ENCODE results near the gene TCF25. TPM values are rescaled to one million over a fixed set of nuclear protein-coding genes. Genes with fewer than 3 reads are reported as not detected.
"Not testable (repeated sequence)": the region's sequence is repeated elsewhere in the genome, so short reads cannot be mapped to it uniquely, and the experiment has no call there.

TCF25 gene
- total and polyA plus RNA-seq, 5 donors from 2014 or later, result 75.2 to 431 (median 78.5) TPM

DNA sequence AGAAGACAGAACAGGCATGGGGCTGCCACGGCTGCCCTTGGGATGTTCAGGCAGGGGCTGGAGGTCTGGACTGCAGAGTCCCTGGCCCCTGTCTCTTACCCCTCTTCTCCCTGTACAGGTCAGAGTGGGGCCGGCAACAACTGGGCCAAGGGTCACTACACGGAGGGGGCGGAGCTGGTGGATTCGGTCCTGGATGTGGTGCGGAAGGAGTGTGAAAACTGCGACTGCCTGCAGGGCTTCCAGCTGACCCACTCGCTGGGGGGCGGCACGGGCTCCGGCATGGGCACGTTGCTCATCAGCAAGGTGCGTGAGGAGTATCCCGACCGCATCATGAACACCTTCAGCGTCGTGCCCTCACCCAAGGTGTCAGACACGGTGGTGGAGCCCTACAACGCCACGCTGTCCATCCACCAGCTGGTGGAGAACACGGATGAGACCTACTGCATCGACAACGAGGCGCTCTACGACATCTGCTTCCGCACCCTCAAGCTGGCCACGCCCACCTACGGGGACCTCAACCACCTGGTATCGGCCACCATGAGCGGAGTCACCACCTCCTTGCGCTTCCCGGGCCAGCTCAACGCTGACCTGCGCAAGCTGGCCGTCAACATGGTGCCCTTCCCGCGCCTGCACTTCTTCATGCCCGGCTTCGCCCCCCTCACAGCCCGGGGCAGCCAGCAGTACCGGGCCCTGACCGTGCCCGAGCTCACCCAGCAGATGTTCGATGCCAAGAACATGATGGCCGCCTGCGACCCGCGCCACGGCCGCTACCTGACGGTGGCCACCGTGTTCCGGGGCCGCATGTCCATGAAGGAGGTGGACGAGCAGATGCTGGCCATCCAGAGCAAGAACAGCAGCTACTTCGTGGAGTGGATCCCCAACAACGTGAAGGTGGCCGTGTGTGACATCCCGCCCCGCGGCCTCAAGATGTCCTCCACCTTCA lies 61.5 kb downstream of the TCF25 start:
- Mint-ChIP-seq H3K9me3 (peaks cover 0 to 2% (median 0%) of the 10 kb centered on the region in 7 donors), H3K27me3 (peaks cover 20% of the 10 kb centered on the region), H3K4me1 (peaks cover 0 to 4% (median 0%) of the 10 kb centered on the region in 4 donors), H3K27ac (no peak overlapping the region), H3K36me3 (no peaks in the 10 kb centered on the region), H3K4me3 (no peak overlapping the region)
- Histone ChIP-seq H3K36me3 (ENCODE audit: control insufficient read depth, insufficient read depth, low read length) (no peaks in the 10 kb centered on the region), H3K27me3 (ENCODE audit: control insufficient read depth, insufficient read depth, low read length) (peaks cover 2% of the 10 kb centered on the region), H3K27ac (ENCODE audit: insufficient read depth, low read length, poor library complexity, severe bottlenecking) (no peak overlapping the region), H3K4me3 (ENCODE audit: low read depth, low read length) (no peak overlapping the region), H3K4me1 (ENCODE audit: control insufficient read depth, insufficient read depth, low read length, poor library complexity, severe bottlenecking) (no peaks in the 10 kb centered on the region), H3K9me3 (ENCODE audit: control insufficient read depth in 2 of 2, low read length in 2 of 2) (no peaks in the 10 kb centered on the region)
- no peak for ATAC-seq (ENCODE audit: low read depth in 2 of 2)
- DNase-seq, result no peak

GRCh38 chr16:89935620-89936019 lies 62.2 kb downstream of the TCF25 start:
- ATAC-seq (ENCODE audit: low read depth in 2 of 2); H3K9me3 Mint-ChIP-seq; H3K27me3 ChIP-seq (ENCODE audit: control insufficient read depth, insufficient read depth, low read length): not testable (repeated sequence)

DNA sequence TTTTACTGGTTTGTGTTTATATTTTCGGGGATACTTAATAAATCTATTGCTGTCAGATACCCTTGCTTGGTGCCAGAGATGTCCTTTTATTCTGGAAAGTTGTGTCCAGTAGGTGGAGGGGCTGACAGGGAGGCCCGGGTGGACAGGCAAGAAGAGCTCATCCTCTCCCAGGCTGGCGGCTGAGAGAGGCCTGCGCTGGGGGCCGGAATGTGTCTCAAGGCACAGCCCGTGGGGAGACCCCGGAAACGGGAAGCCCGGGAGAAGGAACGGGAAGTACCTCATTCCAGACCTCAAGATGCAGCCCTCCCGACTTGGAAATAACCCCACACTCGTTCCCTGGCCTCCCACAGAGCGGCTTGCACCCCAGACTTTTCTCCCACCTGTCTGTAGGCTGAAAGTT lies 62.6 kb downstream of the TCF25 start:
- no peak overlapping the region for H3K4me3 ChIP-seq (ENCODE audit: low read depth, low read length)
- Mint-ChIP-seq H3K27ac (no peak overlapping the region), H3K4me1 (peaks cover 0 to 4% (median 0%) of the 10 kb centered on the region in 4 donors), H3K36me3 (no peaks in the 10 kb centered on the region), H3K4me3 (no peak overlapping the region), H3K9me3 (no peaks in the 10 kb centered on the region), H3K27me3 (peaks cover 12% of the 10 kb centered on the region)
- no peaks in the 10 kb centered on the region for H3K9me3 ChIP-seq (ENCODE audit: control insufficient read depth in 2 of 2, low read length in 2 of 2)
- H3K27me3 ChIP-seq (ENCODE audit: control insufficient read depth, insufficient read depth, low read length), result peaks cover 2% of the 10 kb centered on the region
- ATAC-seq (ENCODE audit: low read depth in 2 of 2) (no peak), DNase-seq (no peak)
- H3K36me3 ChIP-seq (ENCODE audit: control insufficient read depth, insufficient read depth, low read length), result no peaks in the 10 kb centered on the region
- H3K4me1 ChIP-seq (ENCODE audit: control insufficient read depth, insufficient read depth, low read length, poor library complexity, severe bottlenecking), result no peaks in the 10 kb centered on the region
- no peak overlapping the region for H3K27ac ChIP-seq (ENCODE audit: insufficient read depth, low read length, poor library complexity, severe bottlenecking)

More at GRCh38 chr16:89935620-89936019, 62.2 kb downstream of the TCF25 start:
- H3K4me1 Mint-ChIP-seq; H3K9me3 ChIP-seq (ENCODE audit: control insufficient read depth in 2 of 2, low read length in 2 of 2); H3K36me3 Mint-ChIP-seq; H3K4me1 ChIP-seq (ENCODE audit: control insufficient read depth, insufficient read depth, low read length, poor library complexity, severe bottlenecking); H3K36me3 ChIP-seq (ENCODE audit: control insufficient read depth, insufficient read depth, low read length); H3K27ac ChIP-seq (ENCODE audit: insufficient read depth, low read length, poor library complexity, severe bottlenecking); DNase-seq; H3K4me3 ChIP-seq (ENCODE audit: low read depth, low read length); H3K27ac Mint-ChIP-seq; H3K4me3 Mint-ChIP-seq: not testable (repeated sequence)
- H3K27me3 Mint-ChIP-seq, result peaks cover 15% of the 10 kb centered on the region

DNA sequence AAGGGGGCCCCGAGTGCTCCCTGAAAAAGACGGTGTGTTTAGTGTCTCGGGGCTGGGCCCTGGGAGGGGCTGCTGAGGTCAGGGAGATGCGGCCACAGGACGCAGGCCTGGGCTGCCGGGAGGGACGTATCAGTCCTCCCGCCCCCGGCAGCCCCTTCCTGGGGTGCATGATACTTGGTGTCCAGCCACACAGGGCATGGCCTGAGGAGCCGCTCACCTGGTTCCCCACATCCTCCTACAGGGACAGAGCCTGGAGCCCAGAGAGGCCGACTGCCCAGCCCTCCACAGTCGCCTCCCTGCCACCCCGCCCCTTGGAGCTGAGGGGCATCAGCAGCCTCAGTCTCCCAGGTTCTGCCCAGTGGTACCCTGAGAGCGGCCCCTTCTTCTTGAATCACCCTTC lies 63.1 kb downstream of the TCF25 start:
- H3K9me3 Mint-ChIP-seq, result no peaks in the 10 kb centered on the region
- no peak overlapping the region for H3K4me3 Mint-ChIP-seq

DNA sequence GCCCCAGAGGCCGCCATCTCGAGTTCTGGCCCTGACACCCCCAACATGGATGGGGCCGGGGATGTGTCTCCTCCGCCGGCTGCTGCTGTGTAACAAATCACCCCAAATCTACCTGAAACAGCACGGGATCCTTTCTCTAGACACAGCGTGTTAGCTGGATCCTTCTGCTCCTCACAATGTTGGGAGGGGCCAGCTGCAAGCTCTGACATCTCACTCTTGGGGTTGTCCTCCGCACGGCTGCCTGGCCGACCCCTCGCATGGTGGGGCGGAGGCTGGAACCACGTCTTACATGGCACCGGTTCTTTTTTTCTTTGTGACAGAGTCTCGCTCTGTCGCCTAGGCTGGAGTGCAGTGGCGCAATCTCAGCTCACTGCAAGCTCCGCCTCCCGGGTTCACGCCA lies 63.6 kb downstream of the TCF25 start:
- Mint-ChIP-seq H3K27me3 (peaks cover 9% of the 10 kb centered on the region), H3K4me3 (no peak overlapping the region), H3K4me1 (peaks cover 0 to 4% (median 0%) of the 10 kb centered on the region in 4 donors), H3K9me3 (no peaks in the 10 kb centered on the region), H3K27ac (no peak overlapping the region), H3K36me3 (no peaks in the 10 kb centered on the region)
- H3K4me3 ChIP-seq (ENCODE audit: low read depth, low read length), result no peak overlapping the region
- ATAC-seq (ENCODE audit: low read depth in 2 of 2) (no peak), DNase-seq (no peak)
- no peak overlapping the region for H3K27ac ChIP-seq (ENCODE audit: insufficient read depth, low read length, poor library complexity, severe bottlenecking)
- no peaks in the 10 kb centered on the region for H3K4me1 ChIP-seq (ENCODE audit: control insufficient read depth, insufficient read depth, low read length, poor library complexity, severe bottlenecking)
- H3K36me3 ChIP-seq (ENCODE audit: control insufficient read depth, insufficient read depth, low read length), result no peaks in the 10 kb centered on the region
- H3K9me3 ChIP-seq (ENCODE audit: control insufficient read depth in 2 of 2, low read length in 2 of 2), result no peaks in the 10 kb centered on the region
- H3K27me3 ChIP-seq (ENCODE audit: control insufficient read depth, insufficient read depth, low read length), result no peaks in the 10 kb centered on the region

More for the DNA sequence above, 63.1 kb downstream of the TCF25 start:
- no peaks in the 10 kb centered on the region for H3K36me3 ChIP-seq (ENCODE audit: control insufficient read depth, insufficient read depth, low read length)
- no peaks in the 10 kb centered on the region for H3K27me3 ChIP-seq (ENCODE audit: control insufficient read depth, insufficient read depth, low read length)
- H3K4me1 Mint-ChIP-seq, result peaks cover 0 to 4% (median 0%) of the 10 kb centered on the region in 4 donors
- H3K9me3 ChIP-seq (ENCODE audit: control insufficient read depth in 2 of 2, low read length in 2 of 2), result no peaks in the 10 kb centered on the region
- no peaks in the 10 kb centered on the region for H3K4me1 ChIP-seq (ENCODE audit: control insufficient read depth, insufficient read depth, low read length, poor library complexity, severe bottlenecking)
- ATAC-seq (ENCODE audit: low read depth in 2 of 2) (no peak), DNase-seq (no peak)
- no peak overlapping the region for H3K4me3 ChIP-seq (ENCODE audit: low read depth, low read length)
- no peaks in the 10 kb centered on the region for H3K36me3 Mint-ChIP-seq
- peaks cover 9% of the 10 kb centered on the region for H3K27me3 Mint-ChIP-seq
- no peak overlapping the region for H3K27ac ChIP-seq (ENCODE audit: insufficient read depth, low read length, poor library complexity, severe bottlenecking)
- H3K27ac Mint-ChIP-seq, result no peak overlapping the region

- no peak overlapping the region for H3K4me3 Mint-ChIP-seq
- no peak overlapping the region for H3K4me3 ChIP-seq (ENCODE audit: low read depth, low read length)
- no peaks in the 10 kb centered on the region for H3K9me3 ChIP-seq (ENCODE audit: control insufficient read depth in 2 of 2, low read length in 2 of 2)
- H3K4me1 ChIP-seq (ENCODE audit: control insufficient read depth, insufficient read depth, low read length, poor library complexity, severe bottlenecking), result no peaks in the 10 kb centered on the region
- H3K27ac Mint-ChIP-seq, result no peak overlapping the region
- no peaks in the 10 kb centered on the region for H3K9me3 Mint-ChIP-seq
- no peaks in the 10 kb centered on the region for H3K36me3 Mint-ChIP-seq
- ATAC-seq (ENCODE audit: low read depth in 2 of 2), result no peak
- peaks cover 20% of the 10 kb centered on the region for H3K27me3 Mint-ChIP-seq
- no peaks in the 10 kb centered on the region for H3K36me3 ChIP-seq (ENCODE audit: control insufficient read depth, insufficient read depth, low read length)
- H3K4me1 Mint-ChIP-seq, result peaks cover 0 to 4% (median 0%) of the 10 kb centered on the region in 4 donors
- peaks cover 3% of the 10 kb centered on the region for H3K27me3 ChIP-seq (ENCODE audit: control insufficient read depth, insufficient read depth, low read length)
- H3K27ac ChIP-seq (ENCODE audit: insufficient read depth, low read length, poor library complexity, severe bottlenecking), result no peak overlapping the region
- DNase-seq, result no peak
These were observed 64.9 kb downstream of the TCF25 start for GRCh38 chr16:89938175-89938885.

GRCh38 chr16:89944773-89945172 lies 71.4 kb downstream of the TCF25 start:
- DNase-seq (no peak), ATAC-seq (ENCODE audit: low read depth in 2 of 2) (no peak)
- Histone ChIP-seq H3K4me1 (ENCODE audit: control insufficient read depth, insufficient read depth, low read length, poor library complexity, severe bottlenecking) (peaks cover 15% of the 10 kb centered on the region), H3K36me3 (ENCODE audit: control insufficient read depth, insufficient read depth, low read length) (no peaks in the 10 kb centered on the region), H3K27me3 (ENCODE audit: control insufficient read depth, insufficient read depth, low read length) (peaks cover 7% of the 10 kb centered on the region), H3K4me3 (ENCODE audit: low read depth, low read length) (no peak overlapping the region), H3K27ac (ENCODE audit: insufficient read depth, low read length, poor library complexity, severe bottlenecking) (no peak overlapping the region), H3K9me3 (ENCODE audit: control insufficient read depth in 2 of 2, low read length in 2 of 2) (no peaks in the 10 kb centered on the region)
- H3K9me3 Mint-ChIP-seq, result no peaks in the 10 kb centered on the region
- H3K4me3 Mint-ChIP-seq, result peak overlapping the region in 1 of 4 donors; percentile 22
- H3K36me3 Mint-ChIP-seq, result peaks cover 5% of the 10 kb centered on the region
- H3K4me1 Mint-ChIP-seq, result peaks cover 0 to 12% (median under 1%) of the 10 kb centered on the region in 4 donors
- H3K27ac Mint-ChIP-seq, result peak overlapping the region in 1 of 3 donors; percentile 54
- H3K27me3 Mint-ChIP-seq, result peaks cover 40% of the 10 kb centered on the region
